Calu3 (cell line): ENCODE results near the gene MN1. TPM values are rescaled to one million over a fixed set of nuclear protein-coding genes. Genes with fewer than 3 reads are reported as not detected.

ENCODE experiments used
- BruUV-seq: library from RNA; stranded (reverse); fragments of 400-500 nt; replicated peaks from 2 replicates; lab custom pipeline; 2021; lab: Mats Ljungman, UMichigan
- CTCF ChIA-PET: fragments of 300-600 bp; sonication (Branson Sonifier 250); formaldehyde crosslinking; loops from one replicate; lab custom pipeline; 2022; ENCODE audit warnings: antibody characterized with exemption; lab: Charles Lee
- DNase-seq: peaks from one replicate; pipeline ENCODE4 v3.0.0; 2022
- H3K27ac Mint-ChIP-seq: one replicate; pipeline ENCODE4 v1.8.0; 2022; ENCODE audit warnings: mixed read lengths; ENCODE audit not compliant: unreplicated experiment
- H3K27me3 Mint-ChIP-seq: one replicate; pipeline ENCODE4 v1.8.0; 2022; ENCODE audit warnings: mixed read lengths; ENCODE audit not compliant: unreplicated experiment
- H3K36me3 Mint-ChIP-seq: one replicate; pipeline ENCODE4 v1.8.0; 2022; ENCODE audit warnings: mild to moderate bottlenecking, moderate library complexity, mixed read lengths; ENCODE audit not compliant: insufficient read depth, unreplicated experiment
- H3K4me1 Mint-ChIP-seq: one replicate; pipeline ENCODE4 v1.8.0; 2022; ENCODE audit warnings: mild to moderate bottlenecking, low read depth, mixed read lengths; ENCODE audit not compliant: unreplicated experiment
- H3K4me3 Mint-ChIP-seq: one replicate; pipeline ENCODE4 v1.8.0; 2022; ENCODE audit warnings: mild to moderate bottlenecking, low read depth, moderate library complexity, mixed read lengths; ENCODE audit not compliant: unreplicated experiment
- H3K9me3 Mint-ChIP-seq: one replicate; pipeline ENCODE4 v1.8.0; 2022; ENCODE audit warnings: low read depth, mixed read lengths; ENCODE audit not compliant: unreplicated experiment
- CTCF ChIP-seq: fragments of 200-600 bp; IDR thresholded peaks from one replicate; pipeline ENCODE4 v1.8.0; 2022; ENCODE audit warnings: antibody characterized with exemption; ENCODE audit not compliant: unreplicated experiment
- intact Hi-C: fragments of 100-400 bp; cut with micrococcal nuclease; formaldehyde crosslinking; loops from one replicate; pipeline ENCODE4 v1.10.0; 2022; ENCODE audit not compliant: unreplicated experiment
- total RNA-seq: library from RNA; stranded (reverse); gene quantifications from 2 replicates; pipeline ENCODE4 v1.2.3, GENCODE V29; 2022

Gene MN1
- total RNA-seq, 1 experiment from 2014 or later = 2.3 TPM

GRCh38 chr22:27706489-27706888 is 95.1 kb downstream of the MN1 start:
- no peak for DNase-seq
- TF ChIP-seq CTCF = no peak
- H3K4me3 Mint-ChIP-seq = no peak overlapping the region
- intact Hi-C loops = no loop called here
- H3K9me3 Mint-ChIP-seq = peaks cover 1% of the 10 kb centered on the region
- peaks cover 30% of the 10 kb centered on the region for H3K27me3 Mint-ChIP-seq
- no TSS peak for BruUV-seq
- peaks cover 10% of the 10 kb centered on the region for H3K4me1 Mint-ChIP-seq
- no peak overlapping the region for H3K27ac Mint-ChIP-seq
- CTCF ChIA-PET = no interaction called here
- H3K36me3 Mint-ChIP-seq = no peaks in the 10 kb centered on the region

DNA sequence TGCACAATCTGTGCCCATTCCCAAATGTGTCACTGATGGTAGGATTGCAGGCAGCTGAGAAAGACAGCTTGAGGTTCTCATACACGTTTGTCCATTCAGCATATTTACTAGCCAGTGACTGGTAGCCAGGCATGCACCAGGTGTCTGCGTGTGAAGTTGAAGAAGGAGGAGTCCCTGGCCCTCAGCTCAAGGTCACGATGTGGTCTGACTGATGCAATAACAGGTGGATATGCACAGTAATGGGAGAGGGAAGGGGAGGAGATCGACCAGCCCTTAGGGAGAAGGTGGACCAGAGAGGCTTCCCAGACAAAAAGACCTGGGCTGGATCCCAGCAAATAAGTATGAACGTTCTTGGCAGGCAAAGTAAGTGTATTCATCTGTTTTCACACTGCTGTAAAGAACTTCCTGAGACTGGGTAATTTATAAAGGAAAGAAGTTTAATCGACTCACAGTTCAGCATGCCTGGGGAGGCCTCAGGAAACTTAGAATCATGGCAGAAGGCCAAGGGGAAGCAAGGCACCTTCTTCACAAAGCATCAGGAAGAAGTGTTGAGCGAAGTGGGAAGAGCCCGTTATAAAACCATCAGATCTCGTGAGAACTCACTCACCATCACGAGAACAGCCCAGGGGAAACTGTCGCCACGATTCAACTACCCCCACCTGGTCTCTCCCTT is 96.0 kb downstream of the MN1 start:
- Mint-ChIP-seq H3K27ac (no peak overlapping the region), H3K27me3 (peaks cover 22% of the 10 kb centered on the region), H3K9me3 (peaks cover 2% of the 10 kb centered on the region), H3K4me3 (no peak overlapping the region), H3K36me3 (no peaks in the 10 kb centered on the region), H3K4me1 (peaks cover 10% of the 10 kb centered on the region)
- CTCF ChIA-PET = no interaction called here
- no TSS peak for BruUV-seq
- no peak for TF ChIP-seq CTCF
- DNase-seq = no peak
- intact Hi-C loops = no loop called here

DNA sequence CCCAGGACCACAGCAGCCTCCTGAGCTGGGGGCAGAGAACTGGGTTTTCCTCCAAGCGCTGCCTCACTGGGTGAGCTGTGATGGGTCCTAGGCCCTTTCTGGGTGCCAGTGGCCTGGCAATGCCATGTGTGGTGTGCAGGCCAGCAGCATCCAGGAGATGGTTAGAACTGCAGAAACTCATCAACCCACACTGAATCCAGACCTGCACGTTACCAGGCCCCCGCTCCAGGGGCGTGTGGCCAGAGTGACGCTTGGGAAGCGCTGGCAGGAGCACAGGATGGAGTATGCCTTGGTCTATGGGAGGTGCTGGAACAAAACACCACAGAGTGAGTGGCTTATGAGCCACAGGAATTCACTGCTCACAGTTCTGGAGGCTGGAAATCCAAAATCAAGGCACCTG is 97.0 kb downstream of the MN1 start:
- DNase-seq = no peak
- Mint-ChIP-seq H3K4me1 (peaks cover 10% of the 10 kb centered on the region), H3K4me3 (no peak overlapping the region), H3K27ac (no peak overlapping the region), H3K36me3 (no peaks in the 10 kb centered on the region), H3K27me3 (peaks cover 14% of the 10 kb centered on the region), H3K9me3 (peaks cover 2% of the 10 kb centered on the region)
- no TSS peak for BruUV-seq
- intact Hi-C loops = no loop called here
- CTCF ChIA-PET = no interaction called here
- no peak for TF ChIP-seq CTCF

DNA sequence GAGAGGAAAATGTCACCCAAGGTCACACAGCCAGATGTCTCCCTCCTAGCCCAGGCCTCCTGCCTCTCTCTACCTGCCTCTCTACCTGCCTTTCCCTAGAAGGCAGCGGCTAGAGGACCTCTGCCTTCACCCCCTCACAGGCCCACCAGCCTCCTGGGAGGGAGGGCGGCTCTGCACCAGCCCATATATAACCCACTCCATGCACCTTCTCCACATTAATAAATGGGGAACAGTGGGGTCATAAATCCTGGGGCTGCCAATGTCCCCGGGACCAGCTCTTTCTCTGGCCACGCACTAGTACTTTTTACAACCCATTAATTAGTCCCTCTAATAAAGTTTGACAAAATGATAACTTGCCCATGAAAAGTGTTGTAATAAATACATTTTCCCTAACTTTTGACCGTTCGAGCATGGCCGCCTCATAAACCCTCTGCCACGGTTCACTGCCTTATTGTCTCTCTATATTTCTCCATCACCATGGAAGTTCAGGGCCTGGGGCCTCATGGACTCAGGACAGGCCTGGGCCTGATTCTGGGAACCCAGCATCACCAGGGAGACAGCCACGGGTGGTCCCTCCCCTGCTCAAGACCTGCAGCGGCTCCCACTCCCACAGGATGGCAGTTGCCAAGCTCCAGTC is 102.1 kb downstream of the MN1 start:
- Mint-ChIP-seq H3K27ac (no peak overlapping the region), H3K4me1 (no peaks in the 10 kb centered on the region), H3K9me3 (peaks cover 2% of the 10 kb centered on the region), H3K36me3 (no peaks in the 10 kb centered on the region), H3K4me3 (no peak overlapping the region), H3K27me3 (peaks cover 11% of the 10 kb centered on the region)
- no peak for DNase-seq
- CTCF ChIA-PET = no interaction called here
- BruUV-seq = no TSS peak
- intact Hi-C loops = no loop called here
- TF ChIP-seq CTCF = no peak
